Measurements from ENCODE around the gene PTPN11. TPM values are rescaled to one million over a fixed set of nuclear protein-coding genes. Genes with fewer than 3 reads are reported as not detected.
A peak's percentile ranks its signal among the peaks of the same experiment; 100 is the strongest.

Gene PTPN11
- total RNA-seq, 1 experiment from 2014 or later, result 53.4 TPM

- H3K27me3 ChIP-seq (ENCODE audit: control insufficient read depth, insufficient read depth, low read length), result no peaks in the 10 kb centered on the region
- no peak for DNase-seq
- no peak overlapping the region for H3K4me3 ChIP-seq (ENCODE audit: insufficient read depth, low read depth, low read length)
- no peaks in the 10 kb centered on the region for H3K36me3 ChIP-seq (replicated peaks; ENCODE audit: control insufficient read depth, insufficient read depth, low read length)
Measured at GRCh38 chr12:112525426-112525809, 106.7 kb downstream of the PTPN11 start.

GRCh38 chr12:112527082-112527481 is 108.3 kb downstream of the PTPN11 start:
- Histone ChIP-seq H3K36me3 (replicated peaks; ENCODE audit: control insufficient read depth, insufficient read depth, low read length) (no peaks in the 10 kb centered on the region), H3K4me3 (ENCODE audit: insufficient read depth, low read depth, low read length) (no peak overlapping the region), H3K27me3 (ENCODE audit: control insufficient read depth, insufficient read depth, low read length) (no peaks in the 10 kb centered on the region)
- no peak for DNase-seq

GRCh38 chr12:112527501-112527900 is 108.8 kb downstream of the PTPN11 start:
- Histone ChIP-seq H3K4me3 (ENCODE audit: insufficient read depth, low read depth, low read length) (no peak overlapping the region), H3K36me3 (replicated peaks; ENCODE audit: control insufficient read depth, insufficient read depth, low read length) (no peaks in the 10 kb centered on the region), H3K27me3 (ENCODE audit: control insufficient read depth, insufficient read depth, low read length) (no peaks in the 10 kb centered on the region)
- DNase-seq, result no peak

GRCh38 chr12:112528521-112528920 is 109.8 kb downstream of the PTPN11 start:
- H3K4me3 ChIP-seq (ENCODE audit: insufficient read depth, low read depth, low read length), result no peak overlapping the region
- no peaks in the 10 kb centered on the region for H3K27me3 ChIP-seq (ENCODE audit: control insufficient read depth, insufficient read depth, low read length)
- no peak for DNase-seq
- no peaks in the 10 kb centered on the region for H3K36me3 ChIP-seq (replicated peaks; ENCODE audit: control insufficient read depth, insufficient read depth, low read length)

- no peaks in the 10 kb centered on the region for H3K27me3 ChIP-seq (ENCODE audit: control insufficient read depth, insufficient read depth, low read length)
- DNase-seq, result no peak
Measured at GRCh38 chr12:112530941-112531340, 112.2 kb downstream of the PTPN11 start.

GRCh38 chr12:112532106-112532505 is 113.4 kb downstream of the PTPN11 start:
- H3K36me3 ChIP-seq (replicated peaks; ENCODE audit: control insufficient read depth, insufficient read depth, low read length), result no peaks in the 10 kb centered on the region
- no peaks in the 10 kb centered on the region for H3K27me3 ChIP-seq (ENCODE audit: control insufficient read depth, insufficient read depth, low read length)
- no peak for DNase-seq
- no peak overlapping the region for H3K4me3 ChIP-seq (ENCODE audit: insufficient read depth, low read depth, low read length)

More at GRCh38 chr12:112530941-112531340, 112.2 kb downstream of the PTPN11 start:
- Histone ChIP-seq H3K4me3 (ENCODE audit: insufficient read depth, low read depth, low read length) (no peak overlapping the region), H3K36me3 (replicated peaks; ENCODE audit: control insufficient read depth, insufficient read depth, low read length) (no peaks in the 10 kb centered on the region)

GRCh38 chr12:112533528-112533927 is 114.8 kb downstream of the PTPN11 start:
- no peaks in the 10 kb centered on the region for H3K36me3 ChIP-seq (replicated peaks; ENCODE audit: control insufficient read depth, insufficient read depth, low read length)
- no peaks in the 10 kb centered on the region for H3K27me3 ChIP-seq (ENCODE audit: control insufficient read depth, insufficient read depth, low read length)
- no peak overlapping the region for H3K4me3 ChIP-seq (ENCODE audit: insufficient read depth, low read depth, low read length)
- DNase-seq, result no peak

GRCh38 chr12:112535017-112535416 is 116.3 kb downstream of the PTPN11 start:
- Histone ChIP-seq H3K27me3 (ENCODE audit: control insufficient read depth, insufficient read depth, low read length) (no peaks in the 10 kb centered on the region), H3K4me3 (ENCODE audit: insufficient read depth, low read depth, low read length) (no peak overlapping the region), H3K36me3 (replicated peaks; ENCODE audit: control insufficient read depth, insufficient read depth, low read length) (no peaks in the 10 kb centered on the region)
- no peak for DNase-seq

- H3K4me3 ChIP-seq (ENCODE audit: insufficient read depth, low read depth, low read length), result no peak overlapping the region
Measured at GRCh38 chr12:112535637-112536366, 117.1 kb downstream of the PTPN11 start.

GRCh38 chr12:112536367-112536730 is 117.6 kb downstream of the PTPN11 start:
- H3K36me3 ChIP-seq (replicated peaks; ENCODE audit: control insufficient read depth, insufficient read depth, low read length), result no peaks in the 10 kb centered on the region
- no peak overlapping the region for H3K4me3 ChIP-seq (ENCODE audit: insufficient read depth, low read depth, low read length)
- no peaks in the 10 kb centered on the region for H3K27me3 ChIP-seq (ENCODE audit: control insufficient read depth, insufficient read depth, low read length)
- DNase-seq, result no peak

More at GRCh38 chr12:112535637-112536366, 117.1 kb downstream of the PTPN11 start:
- Histone ChIP-seq H3K27me3 (ENCODE audit: control insufficient read depth, insufficient read depth, low read length) (no peaks in the 10 kb centered on the region), H3K36me3 (replicated peaks; ENCODE audit: control insufficient read depth, insufficient read depth, low read length) (no peaks in the 10 kb centered on the region)
- no peak for DNase-seq

- no peaks in the 10 kb centered on the region for H3K27me3 ChIP-seq (ENCODE audit: control insufficient read depth, insufficient read depth, low read length)
- H3K4me3 ChIP-seq (ENCODE audit: insufficient read depth, low read depth, low read length), result no peak overlapping the region
- peak; percentile 65 for DNase-seq
- no peaks in the 10 kb centered on the region for H3K36me3 ChIP-seq (replicated peaks; ENCODE audit: control insufficient read depth, insufficient read depth, low read length)
Measured at GRCh38 chr12:112537710-112538396, 119.1 kb downstream of the PTPN11 start.

GRCh38 chr12:112538740-112539139 is 120.0 kb downstream of the PTPN11 start:
- Histone ChIP-seq H3K27me3 (ENCODE audit: control insufficient read depth, insufficient read depth, low read length) (no peaks in the 10 kb centered on the region), H3K36me3 (replicated peaks; ENCODE audit: control insufficient read depth, insufficient read depth, low read length) (no peaks in the 10 kb centered on the region), H3K4me3 (ENCODE audit: insufficient read depth, low read depth, low read length) (no peak overlapping the region)
- no peak for DNase-seq

- Histone ChIP-seq H3K27me3 (ENCODE audit: control insufficient read depth, insufficient read depth, low read length) (no peaks in the 10 kb centered on the region), H3K4me3 (ENCODE audit: insufficient read depth, low read depth, low read length) (no peak overlapping the region), H3K36me3 (replicated peaks; ENCODE audit: control insufficient read depth, insufficient read depth, low read length) (no peaks in the 10 kb centered on the region)
- DNase-seq, result no peak
Measured at GRCh38 chr12:112539221-112539620, 120.5 kb downstream of the PTPN11 start.

GRCh38 chr12:112540021-112540420 is 121.3 kb downstream of the PTPN11 start:
- no peak overlapping the region for H3K4me3 ChIP-seq (ENCODE audit: insufficient read depth, low read depth, low read length)
- no peaks in the 10 kb centered on the region for H3K27me3 ChIP-seq (ENCODE audit: control insufficient read depth, insufficient read depth, low read length)
- no peak for DNase-seq
- no peaks in the 10 kb centered on the region for H3K36me3 ChIP-seq (replicated peaks; ENCODE audit: control insufficient read depth, insufficient read depth, low read length)

- Histone ChIP-seq H3K4me3 (ENCODE audit: insufficient read depth, low read depth, low read length) (no peak overlapping the region), H3K36me3 (replicated peaks; ENCODE audit: control insufficient read depth, insufficient read depth, low read length) (no peaks in the 10 kb centered on the region), H3K27me3 (ENCODE audit: control insufficient read depth, insufficient read depth, low read length) (no peaks in the 10 kb centered on the region)
- DNase-seq, result no peak
Measured at GRCh38 chr12:112543751-112544150, 125.0 kb downstream of the PTPN11 start.
